ENCODE measurements around the gene KCNH3. TPM values are rescaled to one million over a fixed set of nuclear protein-coding genes. Genes with fewer than 3 reads are reported as not detected.

The KCNH3 gene
- total and polyA plus RNA-seq, 2 of the 4 experiments (the other 2 are of a cell fraction), result 0.10 TPM; not detected in 1

- no peaks in the 10 kb centered on the region for H3K36me3 ChIP-seq (ENCODE audit: control insufficient read depth, insufficient read depth, low read length)
- no peaks in the 10 kb centered on the region for H3K79me1 ChIP-seq (ENCODE audit: low read depth in 1 of 2, low read length in 2 of 2)
- no peak overlapping the region for H2BK120ac ChIP-seq (ENCODE audit: low read depth, low read length)
- no peak overlapping the region for H4K91ac ChIP-seq (ENCODE audit: insufficient read depth, low read depth, low read length)
- H3K9ac ChIP-seq (ENCODE audit: low read depth, low read length), result no peak overlapping the region
- no peak for TF ChIP-seq MXI1 (IDR thresholded peaks at IDR 0.05; ENCODE audit: borderline replicate concordance, low read depth, low read length)
- TF ChIP-seq POLR2A (IDR thresholded peaks at IDR 0.05; ENCODE audit: low read depth, low read length), result no peak
- no peak for TF ChIP-seq MAFK (IDR thresholded peaks at IDR 0.05; ENCODE audit: low read depth, low read length)
- TF ChIP-seq CHD1 (IDR thresholded peaks at IDR 0.05; ENCODE audit: low read depth, low read length), result no peak
- no peak for TF ChIP-seq RAD21 (IDR thresholded peaks at IDR 0.05; ENCODE audit: low read length)
- no peak for TF ChIP-seq NFE2L2 (IDR thresholded peaks at IDR 0.05; ENCODE audit: low read depth, low read length)
- no peak for TF ChIP-seq RCOR1 (IDR thresholded peaks at IDR 0.05; ENCODE audit: insufficient replicate concordance, low read length)
- no peak for TF ChIP-seq FOS (IDR thresholded peaks at IDR 0.05; ENCODE audit: low read depth, low read length)
- no peak for TF ChIP-seq CTCF (conservative IDR thresholded peaks at IDR 0.05; ENCODE audit: low read depth, low read length)
- no peak for TF ChIP-seq CEBPB (IDR thresholded peaks at IDR 0.05; ENCODE audit: low read depth, low read length)
- ATAC-seq (ENCODE audit: low read depth) (no peak), DNase-seq (no peak)
- ChIA-PET CTCF (no interaction called here), POLR2A (ENCODE audit: unreplicated experiment) (no interaction called here)
- no peaks in the 10 kb centered on the region for H3K9me3 ChIP-seq (ENCODE audit: control insufficient read depth, insufficient read depth, low read length)
- H3K4me3 ChIP-seq (ENCODE audit: insufficient read depth, low read depth, low read length), result no peak overlapping the region
- no peak overlapping the region for H3K14ac ChIP-seq (replicated peaks; ENCODE audit: low read depth, low read length)
- H3K4me2 ChIP-seq (ENCODE audit: low read depth, low read length), result no peak overlapping the region
- H3K27me3 ChIP-seq (ENCODE audit: control insufficient read depth, insufficient read depth, low read length), result peaks cover 77% of the 10 kb centered on the region
- WGBS, 2 experiments (ENCODE audit: extremely low coverage in 2 of 2, insufficient read length in 1 of 2), result 76% methylated on average over 4 of the region's 18 CpGs; no CpG with 5 or more reads in 1 of the 2 experiments
- H2AK9ac ChIP-seq (replicated peaks; ENCODE audit: low read depth, low read length, poor library complexity), result no peak overlapping the region
- no peak overlapping the region for H4K8ac ChIP-seq (ENCODE audit: low read depth in 2 of 2, low read length in 2 of 2)
- no peak overlapping the region for H2BK5ac ChIP-seq (ENCODE audit: low read depth, low read length, poor library complexity, severe bottlenecking)
- H3K27ac ChIP-seq (ENCODE audit: insufficient read depth, low read length), result no peak overlapping the region
- H2BK15ac ChIP-seq (ENCODE audit: low read depth, low read length), result no peak overlapping the region
- H2AFZ ChIP-seq (replicated peaks; ENCODE audit: low read length, poor library complexity), result no peak overlapping the region
- no peaks in the 10 kb centered on the region for H3K9me1 ChIP-seq (ENCODE audit: insufficient read depth, low read length)
- H3K4ac ChIP-seq (ENCODE audit: low read depth, low read length), result no peak overlapping the region
- H3K4me1 ChIP-seq (ENCODE audit: control insufficient read depth, insufficient read depth, low read length), result 0 out of 2 replicates have a peak, but pooled peaks cover 2% of the 10 kb centered on the region
- intact Hi-C loops (cut with micrococcal nuclease), result no loop called here
- H2AK5ac ChIP-seq (ENCODE audit: low read depth, low read length), result no peak overlapping the region
- H2BK20ac ChIP-seq (ENCODE audit: low read depth, low read length), result no peak overlapping the region
- no peak overlapping the region for H3K18ac ChIP-seq (ENCODE audit: low read depth, low read length)
- H3K56ac ChIP-seq (ENCODE audit: extremely low read depth, insufficient read depth, low read length), result no peak overlapping the region
- dilution Hi-C loops (cut with HindIII; ENCODE audit: low sequenced_read_pairs, unreplicated experiment), result no loop called here
- in situ Hi-C loops (cut with MboI; ENCODE audit: low sequenced_read_pairs), result no loop called here
- no peak overlapping the region for H3K23ac ChIP-seq (ENCODE audit: low read depth, low read length)
- no peak overlapping the region for H4K5ac ChIP-seq (ENCODE audit: low read depth, low read length)
- H4K20me1 ChIP-seq (ENCODE audit: insufficient read depth, low read length), result no peaks in the 10 kb centered on the region; the same call in 1 of the 2 replicates
- no TSS peak for BruUV-seq (replicated peaks)
Observed at GRCh38 chr12:49541140-49541861, 2.5 kb downstream of the KCNH3 start.
